HCT116 (cell line): Measurements from ENCODE around the gene AKR1A1. TPM values are rescaled to one million over a fixed set of nuclear protein-coding genes. Genes with fewer than 3 reads are reported as not detected.

Source experiments
- ATAC-seq: fragments of 200-7000 bp; cut with Tn5 transposase; 2 replicates; pipeline ENCODE4 v1.9.1; 2020; ENCODE audit warnings: mild to moderate bottlenecking, moderate library complexity
- BruUV-seq: library from RNA; stranded (reverse); fragments of 400-500 nt; replicated peaks from 2 replicates; lab custom pipeline; 2021; lab: Mats Ljungman, UMichigan
- CTCF ChIA-PET: fragments of 300-600 bp; sonication (Branson Sonifier 250); formaldehyde crosslinking; loops from one replicate; lab custom pipeline; 2021; ENCODE audit warnings: antibody characterized with exemption; lab: Charles Lee
- POLR2A ChIA-PET: fragments of 300-600, 350-600 bp; sonication (Branson Sonifier 250); formaldehyde crosslinking; loops from one replicate; lab custom pipeline; 2021; ENCODE audit warnings: antibody characterized with exemption; lab: Charles Lee
- RAD21 ChIA-PET, 2 experiments: fragments of 300-600 bp; sonication (Branson Sonifier 250); formaldehyde crosslinking; loops; one replicate each; lab custom pipeline; 2023; ENCODE audit warnings: low total read pairs in 2 of 2; ENCODE audit not compliant: uncharacterized antibody in 2 of 2, unreplicated experiment in 2 of 2, low non-redundant PET in 1 of 2; lab: Charles Lee
- DNase-seq: peaks from one replicate; pipeline ENCODE4 v3.0.0-alpha.2; 2010; ENCODE audit warnings: low read depth, low spot score
- H2AFZ ChIP-seq: fragments of 200-600 bp; shearing (Covaris generic), sonication (generic); 2 replicates; pipeline ENCODE4 v1.6.1; 2017; ENCODE audit warnings: low read depth, mixed run types, mixed read lengths, antibody characterized with exemption, low read length; ENCODE audit not compliant: poor library complexity, severe bottlenecking
- H3K27ac ChIP-seq: 2 replicates; pipeline ENCODE4 v1.5.1; 2012; ENCODE audit warnings: low read depth, low read length
- H3K27me3 ChIP-seq: fragments of 200-600 bp; sonication (generic); 2 replicates; pipeline ENCODE4 v1.6.1; 2016; ENCODE audit warnings: mixed run types, low read length, mixed read lengths; ENCODE audit not compliant: insufficient read depth
- H3K36me3 ChIP-seq, 2 experiments: fragments of 200-500 bp in 1 of 2; fragments of 200-600 bp in 1 of 2; sonication (Bioruptor generic) in 1 of 2; sonication (generic) in 1 of 2; 2 replicates each; pipeline versions ENCODE4 v1.5.1 to v1.6.1; 2014 to 2016; ENCODE audit warnings: low read length in 2 of 2, inconsistent platforms in 1 of 2, mixed read lengths in 1 of 2, mixed run types in 1 of 2; ENCODE audit not compliant: insufficient read depth in 2 of 2, control insufficient read depth in 1 of 2
- H3K4me1 ChIP-seq, 2 experiments: fragments of 200-600 bp in 1 of 2; sonication (generic) in 1 of 2; 2 replicates each; pipeline versions ENCODE4 v1.5.1 to v1.6.1; 2012 to 2017; ENCODE audit warnings: low read length in 2 of 2, inconsistent platforms in 1 of 2, mild to moderate bottlenecking in 1 of 2, mixed read lengths in 1 of 2, mixed run types in 1 of 2, moderate library complexity in 1 of 2; ENCODE audit not compliant: insufficient read depth in 2 of 2, control insufficient read depth in 1 of 2
- H3K4me2 ChIP-seq: fragments of 200-600 bp; sonication (generic); 2 replicates; pipeline ENCODE4 v1.6.1; 2017; ENCODE audit warnings: mixed run types, low read length, mixed read lengths
- H3K4me3 ChIP-seq, 2 experiments: fragments of 200-600 bp in 1 of 2; sonication (generic) in 1 of 2; replicated peaks in 1 of 2; 2 replicates each; pipeline ENCODE4 v1.5.1; 2011 to 2016; ENCODE audit warnings: low read length in 2 of 2, control low read depth in 1 of 2, low read depth in 1 of 2, mild to moderate bottlenecking in 1 of 2, mixed read lengths in 1 of 2, mixed run types in 1 of 2
- H3K79me2 ChIP-seq: fragments of 200-600 bp; sonication (generic); 2 replicates; pipeline ENCODE4 v1.6.1; 2017; ENCODE audit warnings: mild to moderate bottlenecking, mixed run types, low read length, moderate library complexity, mixed read lengths; ENCODE audit not compliant: insufficient read depth
- H3K9ac ChIP-seq: fragments of 200-600 bp; sonication (generic); 2 replicates; pipeline ENCODE4 v1.6.1; 2016; ENCODE audit warnings: low read length, mixed read lengths
- H3K9me2 ChIP-seq: fragments of 200-600 bp; sonication (generic), shearing (Covaris generic); 2 replicates; pipeline ENCODE4 v1.6.1; 2017; ENCODE audit warnings: mixed run types, mild to moderate bottlenecking, moderate library complexity; ENCODE audit not compliant: insufficient read depth
- H3K9me3 ChIP-seq, 2 experiments: fragments of 200-500 bp in 1 of 2; fragments of 200-600 bp in 1 of 2; sonication (Bioruptor generic) in 1 of 2; sonication (generic) in 1 of 2; 2 replicates each; pipeline ENCODE4 v1.6.1; 2014 to 2017; ENCODE audit warnings: low read length in 2 of 2, mixed read lengths in 2 of 2, inconsistent platforms in 1 of 2, low read depth in 1 of 2, mild to moderate bottlenecking in 1 of 2, mixed run types in 1 of 2, moderate library complexity in 1 of 2; ENCODE audit not compliant: control insufficient read depth in 1 of 2, insufficient read depth in 1 of 2
- H4K20me1 ChIP-seq: fragments of 200-600 bp; sonication (generic), shearing (Covaris generic); 2 replicates; pipeline ENCODE4 v1.6.1; 2017; ENCODE audit warnings: mixed run types, mild to moderate bottlenecking, moderate library complexity; ENCODE audit not compliant: insufficient read depth
- ATF3 ChIP-seq: IDR thresholded peaks from 2 replicates; pipeline ENCODE4 v1.6.1; 2012
- CBX3 ChIP-seq: IDR thresholded peaks from 2 replicates; pipeline ENCODE4 v1.6.1; 2012; ENCODE audit warnings: low read depth
- CEBPB ChIP-seq: IDR thresholded peaks from 2 replicates; pipeline ENCODE4 v1.6.1; 2012; ENCODE audit warnings: low read depth
- CTCF ChIP-seq, 3 experiments: fragments of 200-600 bp in 1 of 3; sonication (generic) in 1 of 3; IDR thresholded peaks in 2 of 3; conservative IDR thresholded peaks in 1 of 3; 2 replicates each; pipeline ENCODE4 v1.5.1; 2012 to 2017; ENCODE audit warnings: low read depth in 2 of 3, low read length in 2 of 3, antibody characterized with exemption in 1 of 3, borderline replicate concordance in 1 of 3, control low read depth in 1 of 3, mild to moderate bottlenecking in 1 of 3, mixed read lengths in 1 of 3, mixed run types in 1 of 3, moderate library complexity in 1 of 3; ENCODE audit not compliant: insufficient read depth in 1 of 3
- EGR1 ChIP-seq: IDR thresholded peaks from 2 replicates; pipeline ENCODE4 v1.6.1; 2012; ENCODE audit warnings: low read depth
- ELF1 ChIP-seq: IDR thresholded peaks from 2 replicates; pipeline ENCODE4 v1.6.1; 2012; ENCODE audit warnings: low read depth, borderline replicate concordance
- FOSL1 ChIP-seq: IDR thresholded peaks from 2 replicates; pipeline ENCODE4 v1.6.1; 2012; ENCODE audit warnings: low read depth
- JUND ChIP-seq: IDR thresholded peaks from 2 replicates; pipeline ENCODE4 v1.6.1; 2012
- MAX ChIP-seq: IDR thresholded peaks from 2 replicates; pipeline ENCODE4 v1.6.1; 2012
- POLR2AphosphoS5 ChIP-seq: IDR thresholded peaks from 2 replicates; pipeline ENCODE4 v1.6.1; 2011; ENCODE audit warnings: mild to moderate bottlenecking, low read depth, low read length, moderate library complexity
- SP1 ChIP-seq: IDR thresholded peaks from 2 replicates; pipeline ENCODE4 v1.6.1; 2012; ENCODE audit warnings: low read depth
- SRF ChIP-seq: IDR thresholded peaks from 2 replicates; pipeline ENCODE4 v1.6.1; 2012; ENCODE audit warnings: low read depth
- TCF7L2 ChIP-seq: IDR thresholded peaks from 2 replicates; pipeline ENCODE4 v1.7.0; 2011; ENCODE audit warnings: borderline replicate concordance, inconsistent platforms; ENCODE audit not compliant: insufficient read depth, insufficient read length; ENCODE audit errors: extremely low read depth
- ZBTB33 ChIP-seq: IDR thresholded peaks from 2 replicates; pipeline ENCODE4 v1.6.1; 2011; ENCODE audit warnings: mild to moderate bottlenecking, low read length, moderate library complexity; ENCODE audit not compliant: insufficient replicate concordance; ENCODE audit errors: extremely low read depth
- ZFX ChIP-seq: fragments of 450-650 bp; IDR thresholded peaks from 2 replicates; pipeline ENCODE4 v1.6.1; 2017
- intact Hi-C: fragments of 100-400 bp; cut with micrococcal nuclease; formaldehyde crosslinking; loops from 2 replicates; pipeline ENCODE4 v1.10.0; 2022
- total RNA-seq: library from RNA; stranded (reverse); gene quantifications from one replicate; pipeline ENCODE4 v1.2.1, GENCODE V29; 2021; ENCODE audit not compliant: unreplicated experiment

AKR1A1 gene
- total RNA-seq, 1 experiment from 2014 or later, result 199 TPM

GRCh38 chr1:45507195-45507594, 43.4 kb upstream of the AKR1A1 start:
- Histone ChIP-seq H3K9ac (no peak overlapping the region), H3K79me2 (peaks cover 8% of the 10 kb centered on the region; the same call in 1 of the 2 replicates), H3K9me3 (no peaks in the 10 kb centered on the region), H3K27me3 (no peaks in the 10 kb centered on the region), H3K27ac (no peak overlapping the region), H3K4me1 (no peaks in the 10 kb centered on the region), H3K4me2 (no peak overlapping the region), H4K20me1 (peaks cover 10% of the 10 kb centered on the region; the same call in 1 of the 2 replicates), H2AFZ (no peak overlapping the region), H3K9me2 (no peaks in the 10 kb centered on the region), H3K36me3 (peaks cover 24 to 25% of the 10 kb centered on the region in 2 experiments; a peak in 3 of 4 replicates), H3K4me3 (no peak overlapping the region)
- DNase-seq (no peak), ATAC-seq (no peak)
- TF ChIP-seq TCF7L2, result no peak
- TF ChIP-seq ZBTB33, result no peak
- TF ChIP-seq ELF1, result no peak
- TF ChIP-seq CTCF (IDR thresholded peaks at IDR 0.05 in 2 of 3, conservative IDR thresholded peaks at IDR 0.05 in 1 of 3; ENCODE audit: borderline replicate concordance in 1 of 3, insufficient read depth in 1 of 3, low read depth in 2 of 3, low read length in 2 of 3), result no peak
- TF ChIP-seq FOSL1, result no peak
- no peak for TF ChIP-seq POLR2AphosphoS5
- no peak for TF ChIP-seq CBX3
- TF ChIP-seq CEBPB, result no peak
- no peak for TF ChIP-seq SRF
- TF ChIP-seq MAX, result no peak
- TF ChIP-seq SP1, result no peak
- TF ChIP-seq EGR1, result no peak
- TF ChIP-seq JUND, result no peak
- no peak for TF ChIP-seq ATF3
- no peak for TF ChIP-seq ZFX
- intact Hi-C loops, result no loop called here
- BruUV-seq, result no TSS peak
- POLR2A ChIA-PET, result interaction anchor here (1.7 kb wide), 1 partner anchor 9 kb away, joined by 4 read pairs; no protein-coding TSS in a partner anchor
- RAD21 ChIA-PET, result no interaction called here
- CTCF ChIA-PET, result no interaction called here
